Measurements from ENCODE around the gene ZNF41. TPM values are rescaled to one million over a fixed set of nuclear protein-coding genes. Genes with fewer than 3 reads are reported as not detected.

Gene ZNF41
- polyA plus RNA-seq (2011; rRNA removed) (4.5 and 6.2 TPM in 2 replicates), polyA minus RNA-seq (2011; rRNA and poly(A)+ RNA removed) (4.9 and 7.4 TPM in 2 replicates)

- H3K27ac ChIP-seq (ENCODE audit: low read depth, low read length) = peak within 1 kb of the TSS; percentile 89
- CTCF ChIA-PET = no interaction called here
- H3K27me3 ChIP-seq (ENCODE audit: control insufficient read depth, insufficient read depth, low read length) = no peaks in the 10 kb centered on the region
- no peak for DNase-seq (ENCODE audit: low read depth, low spot score)
- no peaks in the 10 kb centered on the region for H3K9me3 ChIP-seq (ENCODE audit: control insufficient read depth, insufficient read depth, low read length)
- POLR2A ChIA-PET = interaction anchor here (1.0 kb wide), 1 partner anchor 265 kb away, joined by 3 read pairs; no protein-coding TSS in a partner anchor
- H3K4me3 ChIP-seq (ENCODE audit: low read depth, low read length) = peak within 1 kb of the TSS; percentile 68
- TF ChIP-seq CTCF (IDR thresholded peaks at IDR 0.05; ENCODE audit: low read depth, low read length) = no peak
Measured at GRCh38 chrX:47482512-47483305, at the start of gene ZNF41. Gene ZNF41 (minus strand): TSS chrX:47483222. CDS start chrX:47467481, 15,741 bp downstream.

- Histone ChIP-seq H3K27ac (ENCODE audit: low read depth, low read length) (no peak overlapping the region), H3K9me3 (ENCODE audit: control insufficient read depth, insufficient read depth, low read length) (no peaks in the 10 kb centered on the region), H3K4me3 (ENCODE audit: low read depth, low read length) (no peak overlapping the region), H3K27me3 (ENCODE audit: control insufficient read depth, insufficient read depth, low read length) (no peaks in the 10 kb centered on the region)
- no peak for DNase-seq (ENCODE audit: low read depth, low spot score)
- ChIA-PET CTCF (no interaction called here), POLR2A (no interaction called here)
- no peak for TF ChIP-seq CTCF (IDR thresholded peaks at IDR 0.05; ENCODE audit: low read depth, low read length)
Measured at GRCh38 chrX:47530049-47530448, 47.0 kb upstream of the ZNF41 start.

- POLR2A ChIA-PET = no interaction called here
- no peak for TF ChIP-seq CTCF (IDR thresholded peaks at IDR 0.05; ENCODE audit: low read depth, low read length)
- Histone ChIP-seq H3K4me3 (ENCODE audit: low read depth, low read length) (no peak overlapping the region), H3K27me3 (ENCODE audit: control insufficient read depth, insufficient read depth, low read length) (no peaks in the 10 kb centered on the region), H3K9me3 (ENCODE audit: control insufficient read depth, insufficient read depth, low read length) (no peaks in the 10 kb centered on the region), H3K27ac (ENCODE audit: low read depth, low read length) (no peak overlapping the region)
- CTCF ChIA-PET = no interaction called here
- no peak for DNase-seq (ENCODE audit: low read depth, low spot score)
Measured at GRCh38 chrX:47529548-47529947, 46.5 kb upstream of the ZNF41 start.

GRCh38 chrX:47523713-47524166 lies 40.7 kb upstream of the ZNF41 start:
- POLR2A ChIA-PET = interaction anchor here (0.7 to 1.2 kb wide), 5 partner anchors 22 to 306 kb away, joined by 3 to 7 read pairs (median 4); partner anchors contain the start of gene USP11
- Histone ChIP-seq H3K4me3 (ENCODE audit: low read depth, low read length) (peak overlapping the region; percentile 59), H3K27ac (ENCODE audit: low read depth, low read length) (no peak overlapping the region), H3K27me3 (ENCODE audit: control insufficient read depth, insufficient read depth, low read length) (no peaks in the 10 kb centered on the region), H3K9me3 (ENCODE audit: control insufficient read depth, insufficient read depth, low read length) (no peaks in the 10 kb centered on the region)
- no peak for TF ChIP-seq CTCF (IDR thresholded peaks at IDR 0.05; ENCODE audit: low read depth, low read length)
- CTCF ChIA-PET = interaction anchor here (0.6 to 3.9 kb wide), 21 partner anchors 9 to 430 kb away, joined by 3 to 29 read pairs (median 4); no protein-coding TSS in a partner anchor
- no peak for DNase-seq (ENCODE audit: low read depth, low spot score)

- Histone ChIP-seq H3K9me3 (ENCODE audit: control insufficient read depth, insufficient read depth, low read length) (no peaks in the 10 kb centered on the region), H3K27ac (ENCODE audit: low read depth, low read length) (no peak overlapping the region), H3K4me3 (ENCODE audit: low read depth, low read length) (peak overlapping the region; percentile 59), H3K27me3 (ENCODE audit: control insufficient read depth, insufficient read depth, low read length) (no peaks in the 10 kb centered on the region)
- peak; percentile 72 for TF ChIP-seq CTCF (IDR thresholded peaks at IDR 0.05; ENCODE audit: low read depth, low read length)
- peak; percentile 29 for DNase-seq (ENCODE audit: low read depth, low spot score)
- ChIA-PET CTCF (interaction anchor here (0.5 to 3.9 kb wide), 25 partner anchors 8 to 430 kb away, joined by 3 to 29 read pairs (median 3); no protein-coding TSS in a partner anchor), POLR2A (interaction anchor here (0.7 to 1.2 kb wide), 5 partner anchors 22 to 306 kb away, joined by 3 to 7 read pairs (median 4); partner anchors contain the start of gene USP11)
Measured at GRCh38 chrX:47523297-47523696, 40.3 kb upstream of the ZNF41 start.
